HG03196 (cell line): ENCODE data around the gene MRPL39.
A peak's percentile ranks its signal among the peaks of the same experiment; 100 is the strongest.

Experiments
- ATAC-seq: cut with Tn5 transposase; IDR thresholded peaks from one replicate; pipeline ENCODE4 v1.9.1; 2021; ENCODE audit not compliant: unreplicated experiment

Gene MRPL39

DNA sequence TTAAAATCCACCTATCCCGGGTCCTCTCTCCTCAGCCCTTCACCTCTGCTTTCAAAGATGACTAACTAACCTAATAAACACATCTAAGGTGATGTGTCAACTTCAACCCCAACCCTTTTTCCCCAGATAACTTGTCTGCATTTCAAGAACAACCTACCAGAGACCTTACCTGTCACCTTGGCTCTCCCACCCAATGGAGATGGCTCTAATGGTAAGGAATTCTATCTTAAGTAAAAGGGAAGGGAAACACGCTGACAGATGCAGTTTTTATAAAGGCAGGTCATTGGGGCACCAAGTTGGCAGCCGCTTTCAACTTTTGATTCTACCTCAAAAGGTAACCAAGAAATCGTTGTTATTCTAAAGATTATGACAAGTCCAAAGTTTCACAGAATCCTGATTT lies 37.6 kb downstream of the MRPL39 start:
- no peak for ATAC-seq

GRCh38 chr21:25569084-25569483 lies 38.2 kb downstream of the MRPL39 start:
- no peak for ATAC-seq

DNA sequence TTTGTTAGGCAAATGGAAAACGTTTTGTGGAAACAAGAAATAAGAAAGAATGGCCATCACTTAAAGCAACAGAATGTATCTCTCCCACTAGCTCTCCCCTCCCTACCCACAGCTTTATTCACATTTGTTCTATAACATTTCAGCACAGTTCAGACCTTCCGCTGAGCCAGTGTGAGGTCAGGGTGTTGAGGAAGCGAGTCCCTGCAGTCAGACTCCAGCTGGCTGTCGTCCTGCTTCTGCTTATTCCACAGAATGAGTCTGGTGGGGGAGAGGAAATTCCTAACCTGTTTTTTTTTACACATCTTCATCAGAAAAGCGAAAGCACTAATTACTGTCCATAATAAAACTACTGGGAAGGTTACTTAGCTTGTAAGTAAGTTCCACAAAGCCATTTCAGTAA lies 39.0 kb downstream of the MRPL39 start:
- no peak for ATAC-seq

- no peak for ATAC-seq
Observed at GRCh38 chr21:25567472-25567871, 39.8 kb downstream of the MRPL39 start.

- no peak for ATAC-seq
Observed at GRCh38 chr21:25566645-25567044, 40.6 kb downstream of the MRPL39 start.

DNA sequence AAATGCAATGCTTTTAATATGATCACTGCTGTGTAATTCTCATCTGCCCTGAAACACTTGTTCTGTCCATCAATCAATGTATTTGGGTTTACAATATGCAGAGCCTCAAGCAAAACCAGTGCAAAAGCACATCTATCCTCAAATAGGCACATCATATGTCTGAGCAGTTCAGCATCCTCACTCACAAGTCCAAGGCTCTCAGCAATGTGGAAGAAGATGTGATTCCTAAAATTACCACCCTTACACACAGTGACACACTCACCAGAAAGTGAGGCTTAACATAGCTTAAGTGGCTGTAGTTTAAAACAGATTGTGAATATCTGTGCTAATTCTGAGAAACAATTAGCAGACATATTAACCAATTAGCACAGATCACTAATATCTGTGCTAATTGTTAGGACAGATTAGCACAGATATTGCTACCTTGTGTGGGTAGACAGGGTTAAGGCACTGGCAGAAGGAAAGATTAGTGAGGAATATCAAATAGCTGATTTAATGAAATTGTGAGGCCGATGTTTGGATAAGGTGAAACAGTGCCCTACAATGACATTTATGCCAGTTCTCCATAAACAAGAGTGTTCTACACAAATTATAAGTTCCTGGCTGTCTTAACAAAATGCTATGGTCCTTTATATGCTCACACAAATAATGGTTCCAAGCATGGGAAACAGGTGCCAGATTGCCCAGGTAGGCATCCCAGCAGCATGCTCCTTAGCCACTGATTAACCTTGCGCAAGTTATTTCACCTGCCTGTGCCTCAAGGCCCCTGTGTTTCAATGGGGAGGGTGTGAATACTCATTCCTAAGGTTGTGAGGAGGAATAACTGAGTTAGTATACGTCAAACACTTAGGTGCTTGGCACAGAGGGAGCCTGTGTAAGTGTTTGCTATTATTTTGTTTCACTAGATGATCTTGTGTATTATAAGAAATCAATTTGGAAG lies 41.7 kb downstream of the MRPL39 start:
- no peak for ATAC-seq

DNA sequence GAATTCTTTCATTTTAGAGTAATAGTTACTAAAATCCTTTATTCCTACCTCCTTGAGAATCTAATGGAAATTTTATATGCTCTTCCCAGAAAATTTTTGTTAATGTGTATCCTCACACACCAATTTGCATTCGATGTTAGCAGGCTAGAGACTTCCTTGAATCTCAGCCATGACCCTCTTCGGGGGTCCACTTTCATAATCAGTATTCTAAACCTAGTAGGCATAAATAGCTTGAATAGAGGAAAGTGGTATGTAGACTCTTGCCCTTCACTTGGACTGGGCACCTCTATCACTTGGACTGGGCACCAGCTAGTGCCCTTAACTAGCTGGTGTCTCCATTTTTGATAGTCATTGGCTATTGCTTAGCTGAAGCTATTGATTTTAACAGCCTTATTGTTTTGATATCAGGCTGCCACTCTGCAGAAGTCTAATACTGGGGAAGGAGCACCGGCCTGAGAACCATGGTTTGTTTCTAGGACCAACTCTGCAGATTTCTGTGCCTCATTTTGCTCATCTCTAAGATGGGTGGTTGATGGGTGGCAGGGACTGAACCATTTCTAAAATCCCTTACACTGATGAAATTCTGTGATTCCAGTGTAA lies 42.8 kb downstream of the MRPL39 start:
- no peak for ATAC-seq

DNA sequence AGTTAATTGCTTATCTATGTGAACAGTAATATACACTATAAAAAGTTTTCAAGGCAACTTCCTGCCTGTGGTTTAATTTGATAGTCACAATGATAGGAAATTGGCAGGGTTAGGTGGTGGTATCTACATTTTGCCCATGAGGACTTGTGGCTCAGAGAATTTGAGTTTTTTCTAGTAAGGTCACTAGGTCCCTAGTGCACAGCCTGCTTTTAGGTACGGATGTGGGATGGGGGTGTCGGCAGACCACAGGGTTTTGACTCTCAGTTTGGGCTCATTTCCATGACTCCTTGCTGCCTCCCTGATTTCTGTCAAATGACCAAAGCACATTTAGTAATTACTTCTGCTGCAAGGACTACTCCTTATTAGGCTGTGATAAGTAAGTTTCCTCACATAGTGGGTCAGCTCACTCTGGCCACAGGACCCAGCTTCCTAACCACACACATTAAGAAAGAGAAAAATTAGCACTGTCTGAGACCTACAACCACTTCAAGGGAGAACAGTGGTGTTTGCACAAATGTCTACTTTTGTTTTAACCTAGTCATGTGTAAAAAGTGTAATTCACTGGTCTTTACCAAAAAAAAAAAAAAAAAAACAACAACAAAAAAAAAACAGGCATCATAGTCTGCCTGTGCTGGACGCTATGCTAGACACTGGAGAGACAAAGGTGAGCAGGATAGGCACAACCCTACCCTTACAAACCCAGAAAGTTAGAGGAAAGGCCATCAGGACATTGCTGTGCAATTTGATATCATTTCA lies 43.7 kb downstream of the MRPL39 start:
- no peak for ATAC-seq

DNA sequence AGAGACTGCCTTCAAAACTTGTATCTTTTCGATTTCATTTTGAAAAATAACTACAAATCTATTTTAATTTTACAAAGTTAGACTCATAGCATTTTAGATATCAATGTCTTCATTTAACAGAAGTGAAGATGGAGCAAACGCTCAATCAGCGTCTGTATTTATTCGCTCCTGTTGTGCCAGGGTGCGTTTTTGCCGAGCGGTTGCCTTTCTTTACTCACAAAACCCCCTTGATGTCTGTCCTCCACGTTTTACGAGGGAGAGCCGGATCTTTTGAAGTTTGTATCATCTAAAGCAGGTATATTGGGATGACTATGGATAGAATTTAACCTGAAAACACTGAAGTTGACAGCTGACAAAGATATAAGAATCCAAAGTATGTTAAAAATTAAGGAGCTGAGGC lies 44.6 kb downstream of the MRPL39 start:
- ATAC-seq: no peak

- ATAC-seq: peak; percentile 41
Observed at GRCh38 chr21:25561668-25562641, 45.3 kb downstream of the MRPL39 start.

DNA sequence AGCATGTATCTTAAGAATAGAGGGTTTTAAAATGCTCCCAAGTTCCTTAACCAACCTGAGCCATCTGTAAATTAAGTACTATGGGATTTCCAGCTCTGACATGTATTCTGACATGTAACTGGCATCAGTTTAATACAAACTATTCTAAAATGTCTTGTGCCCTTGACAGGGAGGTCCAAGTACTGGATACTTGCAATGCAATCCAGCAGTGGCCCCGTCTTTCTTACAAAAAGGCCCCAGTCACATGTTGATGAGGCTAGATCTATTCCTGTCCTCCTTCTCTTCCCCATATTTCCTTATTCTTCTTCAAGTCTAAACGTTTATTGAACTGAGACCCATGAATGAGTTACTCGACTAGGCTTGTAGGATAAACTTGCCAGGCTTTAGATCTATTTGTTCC lies 46.4 kb downstream of the MRPL39 start:
- ATAC-seq: no peak

GRCh38 chr21:25560271-25560685 lies 47.0 kb downstream of the MRPL39 start:
- ATAC-seq: no peak

DNA sequence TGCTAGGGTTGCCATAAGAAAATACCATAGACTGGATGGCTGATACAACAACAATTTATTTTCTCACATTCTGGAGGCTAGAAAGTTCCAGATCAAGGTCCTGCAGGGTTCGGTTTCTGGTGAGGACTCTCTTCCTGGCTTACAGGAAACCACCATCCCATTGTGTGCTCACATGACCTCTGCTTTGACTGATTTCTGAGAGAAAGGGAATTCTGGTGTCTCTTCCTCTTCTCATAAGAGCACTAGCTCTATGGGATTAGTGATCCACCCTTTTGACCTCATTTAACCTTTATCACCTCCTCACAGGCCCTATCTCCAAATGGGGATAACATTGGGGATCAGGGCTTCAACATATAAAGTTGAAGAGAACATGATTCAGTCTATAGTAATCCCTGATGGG lies 47.5 kb downstream of the MRPL39 start:
- no peak for ATAC-seq

- ATAC-seq: no peak
Observed at GRCh38 chr21:25558123-25558522, 49.2 kb downstream of the MRPL39 start.

GRCh38 chr21:25557180-25557579 lies 50.1 kb downstream of the MRPL39 start:
- ATAC-seq: no peak

DNA sequence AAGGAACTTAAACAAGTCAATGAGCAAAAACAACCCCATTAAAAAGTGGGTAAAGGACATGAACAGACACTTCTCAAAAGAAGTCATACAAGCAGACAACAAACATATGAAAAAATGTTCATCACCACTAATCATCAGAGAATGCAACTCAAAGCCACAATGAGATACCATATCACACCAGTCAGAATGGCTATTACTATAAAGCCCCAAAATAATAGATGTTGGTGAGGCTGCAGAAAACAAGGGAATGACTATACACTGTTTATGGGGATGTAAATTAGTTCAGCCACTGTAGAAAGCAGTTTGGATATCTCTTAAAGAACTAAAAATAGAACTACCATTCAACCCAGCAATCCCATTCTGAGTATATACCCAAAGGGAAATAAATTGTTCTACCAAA lies 51.2 kb downstream of the MRPL39 start:
- no peak for ATAC-seq

GRCh38 chr21:25555492-25555891 lies 51.8 kb downstream of the MRPL39 start:
- no peak for ATAC-seq

DNA sequence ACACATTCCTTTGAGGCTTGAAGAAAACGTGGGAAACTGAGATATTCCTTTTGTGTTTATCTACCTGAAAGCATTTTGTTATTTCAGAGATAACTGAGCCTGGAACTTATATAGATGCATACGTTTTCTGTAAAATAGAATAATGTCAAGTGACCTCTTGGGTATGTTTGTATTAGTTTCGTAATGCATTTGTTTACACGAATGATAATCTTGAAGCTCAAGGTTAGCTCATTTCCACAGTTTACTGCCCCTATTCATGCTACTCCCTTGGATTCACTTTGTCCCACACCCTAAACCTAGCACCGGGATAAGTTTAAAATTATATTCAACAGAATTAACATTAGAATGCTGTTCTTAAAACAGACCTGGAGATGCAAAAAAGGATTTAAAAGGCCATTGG lies 54.4 kb downstream of the MRPL39 start:
- ATAC-seq: no peak

DNA sequence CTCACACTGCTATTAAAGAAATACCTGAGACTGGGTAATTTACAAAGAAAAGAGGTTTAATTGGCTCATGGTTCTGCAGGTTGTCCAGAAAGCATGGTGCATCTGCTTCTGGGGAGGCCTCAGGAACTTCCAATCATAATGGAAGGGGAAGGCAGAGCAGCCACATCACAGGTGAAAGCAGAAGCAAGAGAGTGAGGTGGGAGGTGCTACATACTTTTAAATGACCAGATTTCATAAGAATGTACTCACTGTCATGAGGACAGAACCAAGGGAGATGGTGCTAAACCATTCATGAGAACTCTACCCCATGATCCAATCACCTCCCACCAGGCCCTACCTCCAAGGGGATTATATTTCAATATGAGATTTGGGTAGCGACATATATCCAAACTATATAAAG lies 55.7 kb downstream of the MRPL39 start:
- ATAC-seq: no peak

DNA sequence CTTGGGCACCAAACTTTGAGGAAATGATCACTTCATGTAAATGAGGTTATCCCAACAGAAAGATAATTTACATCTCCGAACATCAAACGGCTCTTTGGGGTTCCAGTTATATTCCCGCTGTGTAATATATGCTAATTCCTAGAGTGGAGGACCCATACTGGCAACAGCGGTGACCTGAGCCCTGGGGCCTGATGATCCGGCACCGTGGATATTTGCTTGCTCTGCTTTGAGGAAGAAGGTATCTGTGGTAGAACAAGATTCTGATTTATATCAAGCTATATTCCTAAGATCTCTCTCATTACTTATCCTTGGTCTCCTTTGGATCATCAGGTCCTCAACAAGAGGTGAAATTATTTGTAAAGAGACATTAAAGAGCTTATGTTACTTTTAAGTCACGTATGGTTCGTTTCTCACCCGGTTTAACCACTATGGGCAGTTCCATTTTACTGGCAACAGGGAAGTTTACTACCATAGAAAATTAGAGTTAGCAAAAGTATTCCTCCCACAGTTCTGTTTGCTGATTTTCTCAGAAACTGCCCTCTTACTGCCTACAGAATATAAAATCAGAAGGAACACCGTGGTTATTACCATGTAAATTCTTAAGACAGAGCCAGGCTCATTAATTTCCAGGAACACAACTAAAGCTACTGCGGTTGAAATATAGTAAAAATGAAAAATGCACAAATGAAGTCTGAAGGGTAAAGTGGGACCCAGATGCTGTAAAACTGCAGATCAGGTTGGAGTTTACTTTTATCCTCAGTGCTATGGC lies 56.7 kb downstream of the MRPL39 start:
- ATAC-seq: no peak
